K562 (cell line): ENCODE data around the gene PBX1. TPM values are rescaled to one million over a fixed set of nuclear protein-coding genes. Genes with fewer than 3 reads are reported as not detected.
A peak's percentile ranks its signal among the peaks of the same experiment; 100 is the strongest.

ENCODE experiments used
- ATAC-seq: fragments of 200-7000 bp; cut with Tn5 transposase; 3 replicates; pipeline ENCODE4 v1.9.1; 2020; ENCODE audit warnings: moderate library complexity
- BruUV-seq: library from RNA; stranded (reverse); fragments of 400-500 nt; replicated peaks from 2 replicates; lab custom pipeline; 2021; lab: Mats Ljungman, UMichigan
- CTCF ChIA-PET: fragments of 300-600 bp; formaldehyde crosslinking; extraction: SDS; loops from one replicate; lab custom pipeline; 2021; ENCODE audit warnings: low intra/inter-chr PET ratio; lab: Yijun Ruan, JAX
- POLR2A ChIA-PET: fragments of 300-600, 350-650 bp; sonication (Branson Sonifier 250); formaldehyde crosslinking; extraction: SDS; loops from one replicate; lab custom pipeline; 2021; ENCODE audit warnings: antibody characterized with exemption, inconsistent platforms; lab: Yijun Ruan, JAX
- DNase-seq, 4 experiments: peaks; one replicate each; pipeline versions ENCODE4 v3.0.0 to v3.0.0-alpha.2; 2011 to 2018; ENCODE audit warnings: low spot score in 3 of 4, mixed read lengths in 3 of 4; ENCODE audit errors: extremely low read depth in 1 of 4
- FAIRE-seq: peaks from 2 replicates; lab custom pipeline; 2011; peaks lifted over from hg19 to GRCh38; lab: Jason Lieb, UNC
- H2AFZ ChIP-seq: 2 replicates; pipeline ENCODE4 v1.6.0; 2011; ENCODE audit warnings: low read depth, low read length, control low read depth, inconsistent platforms
- H3K27ac ChIP-seq: fragments of 200-600 bp; 3 replicates; pipeline ENCODE4 v1.8.0; 2011; ENCODE audit warnings: low read depth, mild to moderate bottlenecking, control low read depth, inconsistent platforms, low read length, moderate library complexity, mixed read lengths; ENCODE audit errors: extremely low read depth
- H3K27me3 ChIP-seq, 2 experiments: fragments of 300-600 bp in 1 of 2; 2 replicates in 1 of 2; 3 replicates in 1 of 2; pipeline versions ENCODE4 v1.6.0 to v1.8.0; 2011; ENCODE audit warnings: inconsistent platforms in 2 of 2, low read length in 2 of 2, mild to moderate bottlenecking in 1 of 2, mixed read lengths in 1 of 2, moderate library complexity in 1 of 2; ENCODE audit not compliant: control insufficient read depth in 2 of 2, insufficient read depth in 2 of 2
- H3K36me3 ChIP-seq: fragments of 300-600 bp; 3 replicates; pipeline ENCODE4 v1.8.0; 2011; ENCODE audit warnings: mild to moderate bottlenecking, low read length, inconsistent platforms; ENCODE audit not compliant: control insufficient read depth, insufficient read depth
- H3K4me1 ChIP-seq, 2 experiments: fragments of 200-600 bp in 1 of 2; replicated peaks in 1 of 2; 2 replicates in 1 of 2; 3 replicates in 1 of 2; pipeline versions ENCODE4 v1.5.1 to v1.8.0; 2011; ENCODE audit warnings: inconsistent platforms in 2 of 2, low read length in 2 of 2, mild to moderate bottlenecking in 1 of 2, mixed read lengths in 1 of 2, moderate library complexity in 1 of 2; ENCODE audit not compliant: control insufficient read depth in 2 of 2, insufficient read depth in 2 of 2
- H3K4me2 ChIP-seq: 2 replicates; pipeline ENCODE4 v1.6.1; 2011; ENCODE audit warnings: low read length, control low read depth, inconsistent platforms, mixed read lengths; ENCODE audit not compliant: insufficient read depth
- H3K4me3 ChIP-seq: fragments of 200-600 bp; sonication (generic), shearing (Covaris generic); 2 replicates; pipeline ENCODE4 v1.5.1; 2016; ENCODE audit warnings: control low read depth, inconsistent platforms
- H3K79me2 ChIP-seq: fragments of 200-600 bp; 3 replicates; pipeline ENCODE4 v1.8.0; 2011; ENCODE audit warnings: low read length, inconsistent platforms; ENCODE audit not compliant: control insufficient read depth, insufficient read depth
- H3K9ac ChIP-seq, 2 experiments: 2 replicates each; pipeline versions ENCODE4 v1.6.0 to v1.6.1; 2011; ENCODE audit warnings: low read depth in 2 of 2, low read length in 2 of 2, control low read depth in 1 of 2, inconsistent platforms in 1 of 2, mild to moderate bottlenecking in 1 of 2, mixed read lengths in 1 of 2; ENCODE audit not compliant: insufficient read depth in 1 of 2
- H3K9me1 ChIP-seq: one replicate; pipeline ENCODE4 v1.6.0; 2011; ENCODE audit warnings: inconsistent platforms, mild to moderate bottlenecking, low read length, moderate library complexity; ENCODE audit not compliant: control insufficient read depth, insufficient read depth
- H3K9me3 ChIP-seq: replicated peaks from 2 replicates; pipeline ENCODE4 v1.5.1; 2011; ENCODE audit warnings: low read depth, low read length, inconsistent platforms; ENCODE audit not compliant: control insufficient read depth, insufficient read depth
- H4K20me1 ChIP-seq: replicated peaks from 2 replicates; pipeline ENCODE4 v1.6.1; 2011; ENCODE audit warnings: low read length, inconsistent platforms, mixed read lengths; ENCODE audit not compliant: control insufficient read depth, insufficient read depth
- CEBPB ChIP-seq: fragments of 450-650 bp; IDR thresholded peaks from 2 replicates; pipeline ENCODE4 v1.6.1; 2016; ENCODE audit warnings: missing genetic modification characterization, missing compliant biosample characterization
- CTCF ChIP-seq, 3 experiments: IDR thresholded peaks in 2 of 3; conservative IDR thresholded peaks in 1 of 3; 2 replicates each; pipeline ENCODE4 v1.5.1; 2011 to 2012; ENCODE audit warnings: low read length in 3 of 3, mild to moderate bottlenecking in 3 of 3, control low read depth in 2 of 3, improper control_type of control experiment in 1 of 3, inconsistent platforms in 1 of 3, low read depth in 1 of 3, mixed read lengths in 1 of 3, moderate library complexity in 1 of 3; ENCODE audit not compliant: insufficient read depth in 2 of 3
- DMBX1 ChIP-seq: fragments of 250-450 bp; sonication (Bioruptor Pico); IDR thresholded peaks from 2 replicates; pipeline ENCODE4 v1.8.0; 2022; ENCODE audit warnings: inconsistent platforms, mild to moderate bottlenecking, moderate library complexity, borderline replicate concordance
- MTA2 ChIP-seq: fragments of 450-650 bp; IDR thresholded peaks from 2 replicates; pipeline ENCODE4 v1.6.1; 2016; ENCODE audit warnings: low read depth
- PKNOX1 ChIP-seq: fragments of 450-650 bp; IDR thresholded peaks from 2 replicates; pipeline ENCODE4 v1.6.1; 2016
- POLR3G ChIP-seq: IDR thresholded peaks from 2 replicates; pipeline ENCODE4 v1.6.1; 2011; ENCODE audit not compliant: insufficient read length, insufficient replicate concordance; ENCODE audit errors: extremely low read depth
- PYGO2 ChIP-seq: fragments of 450-650 bp; IDR thresholded peaks from 2 replicates; pipeline ENCODE4 v1.6.1; 2016; ENCODE audit warnings: mild to moderate bottlenecking, missing genetic modification characterization, moderate library complexity, missing compliant biosample characterization
- TAL1 ChIP-seq: fragments of 450-650 bp; IDR thresholded peaks from 2 replicates; pipeline ENCODE4 v1.6.1; 2016; ENCODE audit warnings: mild to moderate bottlenecking
- VEZF1 ChIP-seq: fragments of 200-800 bp; sonication (Bioruptor generic); IDR thresholded peaks from 2 replicates; pipeline ENCODE4 v1.6.1; 2017; ENCODE audit warnings: missing genetic modification characterization, missing compliant biosample characterization
- YY1 ChIP-seq, 3 experiments: IDR thresholded peaks; 2 replicates each; pipeline ENCODE4 v1.6.1; 2011; ENCODE audit warnings: low read length in 2 of 3, mild to moderate bottlenecking in 2 of 3, moderate library complexity in 2 of 3, borderline replicate concordance in 1 of 3, control low read depth in 1 of 3, low read depth in 1 of 3; ENCODE audit not compliant: insufficient read depth in 3 of 3, insufficient replicate concordance in 2 of 3, control insufficient read depth in 1 of 3, insufficient read length in 1 of 3; ENCODE audit errors: extremely low read depth in 1 of 3
- ZNF263 ChIP-seq: sonication (generic); formaldehyde crosslinking; IDR thresholded peaks from 2 replicates; pipeline ENCODE4 v1.8.0; 2022; ENCODE audit warnings: mild to moderate bottlenecking, missing genetic modification reagents, borderline replicate concordance
- ZNF830 ChIP-seq: fragments of 250-450 bp; sonication (Bioruptor Pico); IDR thresholded peaks from 2 replicates; pipeline ENCODE4 v1.5.0; 2021; ENCODE audit warnings: mild to moderate bottlenecking
- WGBS: fragments of 100-300 bp; shearing (Covaris generic); methylation state at CpG from one replicate; pipeline ENCODE4 v1.1.6; 2016; ENCODE audit warnings: low coverage, mixed read lengths; ENCODE audit not compliant: insufficient coverage; ENCODE audit errors: missing lambda C conversion rate; 5-methylcytosine and 5-hydroxymethylcytosine counted together
- in situ Hi-C: fragments of 300-500 bp; cut with MboI; formaldehyde crosslinking; loops from 4 replicates; pipeline ENCODE4 v1.15.0; 2018; ENCODE audit warnings: inconsistent platforms, mixed read lengths
- intact Hi-C: fragments of 100-400 bp; cut with micrococcal nuclease; formaldehyde crosslinking; loops from 2 replicates; pipeline ENCODE4 v1.14.2; 2022
- polyA plus RNA-seq, 8 experiments: library from polyadenylated mRNA; depleted of rRNA in 4 of 8; stranded (reverse) in 5 of 8; unstranded in 3 of 8; fragments of >200 nt; fragmentation: Nextera tagmentation in 2 of 8; fragmentation: Illumina TruSeq in 1 of 8; extraction: Ambion mirVana in 2 of 8; extraction: Trizol in 1 of 8; gene quantifications; 2 replicates each; pipeline versions ENCODE4 v1.2.1 to v1.2.3, GENCODE V29; 2011 to 2014; ENCODE audit warnings: inconsistent platforms in 1 of 8, missing spikeins in 1 of 8
- total RNA-seq, 7 experiments: library from RNA; depleted of rRNA in 6 of 7; stranded (reverse); fragments of >200 nt in 6 of 7; fragmentation: Illumina TruSeq in 2 of 7; extraction: Trizol in 2 of 7; gene quantifications; 2 replicates each; pipeline versions ENCODE4 v1.2.1 to v1.2.3, GENCODE V29; 2011 to 2021; ENCODE audit warnings: low replicate concordance in 1 of 7

PBX1 gene
- total and polyA plus RNA-seq, 9 of the 15 experiments (the other 6 are each of a cell fraction or from before 2014, with no cell fraction given), result 0.03 to 0.62 (median 0.17) TPM

- TF ChIP-seq PKNOX1 (0 out of 2 replicates have a peak, but pooled peaks have one; percentile 24), VEZF1 (CRISPR knock-in tag) (peak; percentile 22; the same call in 1 of the 2 replicates), YY1 (IDR thresholded peaks at IDR 0.05; ENCODE audit: borderline replicate concordance in 1 of 3, control insufficient read depth in 1 of 3, extremely low read depth in 1 of 3, insufficient read depth in 3 of 3, insufficient read length in 1 of 3, insufficient replicate concordance in 2 of 3, low read depth in 1 of 3, low read length in 2 of 3) (peak in 1 of 3 experiments; percentile 16)
Measured at GRCh38 chr1:164771619-164772361, 212.8 kb downstream of the PBX1 start (continued).

- ChIA-PET POLR2A (no interaction called here), CTCF (no interaction called here)
- Histone ChIP-seq H4K20me1 (no peaks in the 10 kb centered on the region), H3K36me3 (no peaks in the 10 kb centered on the region), H3K4me1 (peaks cover 4 to 53% of the 10 kb centered on the region in 2 experiments; a peak in 4 of 5 replicates), H3K4me3 (no peak overlapping the region), H3K27ac (peak overlapping the region; percentile 38; the same call in 2 of the 3 replicates), H3K9me1 (no peaks in the 10 kb centered on the region), H3K9me3 (no peaks in the 10 kb centered on the region), H3K4me2 (peak overlapping the region; percentile 41; the same call in 1 of the 2 replicates), H3K27me3 (no peaks in the 10 kb centered on the region), H2AFZ (no peak overlapping the region), H3K9ac (peak overlapping the region in 1 of 2 experiments; percentile 18; a peak in 1 of 4 replicates), H3K79me2 (no peaks in the 10 kb centered on the region)
- 0% methylated on average over 4 of the region's 4 CpGs for WGBS
- in situ Hi-C loops, result no loop called here
- DNase-seq (peak; percentile 46 to 81 (median 66)), ATAC-seq (peak; percentile 95), FAIRE-seq (peak; percentile 96)
- intact Hi-C loops, result no loop called here
- BruUV-seq, result no TSS peak
- peak; percentile 53; the same call in 1 of the 2 replicates for TF ChIP-seq VEZF1 (CRISPR knock-in tag)
- TF ChIP-seq CEBPB, result no peak
- no peak for TF ChIP-seq ZNF830 (CRISPR knock-in tag)
- no peak for TF ChIP-seq ZNF263 (CRISPR knock-in tag)
- TF ChIP-seq MTA2, result peak; percentile 54
- TF ChIP-seq CTCF (IDR thresholded peaks at IDR 0.05 in 2 of 3, conservative IDR thresholded peaks at IDR 0.05 in 1 of 3; ENCODE audit: insufficient read depth in 2 of 3, low read depth in 1 of 3, low read length in 3 of 3), result no peak
- TF ChIP-seq POLR3G, result no peak
- TF ChIP-seq PYGO2 (tag), result no peak
- TF ChIP-seq DMBX1 (CRISPR knock-in tag), result no peak
- peak; percentile 69 for TF ChIP-seq TAL1
Measured at GRCh38 chr1:164772635-164773034, 213.7 kb downstream of the PBX1 start.
